ENCODE measurements around the gene CMTM8.

The CMTM8 gene

GRCh38 chr3:32280262-32280910 lies 41.9 kb downstream of the CMTM8 start:
- H3K9me3 ChIP-seq (ENCODE audit: insufficient read depth, low read length) = no peaks in the 10 kb centered on the region
- no peak overlapping the region for H3K27ac ChIP-seq (ENCODE audit: low read length)

GRCh38 chr3:32281570-32282106 lies 43.2 kb downstream of the CMTM8 start:
- no peak overlapping the region for H3K27ac ChIP-seq (ENCODE audit: low read length)
- H3K36me3 ChIP-seq (replicated peaks; ENCODE audit: low read depth, low read length) = no peaks in the 10 kb centered on the region
- H3K79me2 ChIP-seq (ENCODE audit: low read length) = no peaks in the 10 kb centered on the region
- no peaks in the 10 kb centered on the region for H3K27me3 ChIP-seq (ENCODE audit: low read depth, low read length)
- no peak overlapping the region for H3K4me3 ChIP-seq (ENCODE audit: low read length)
- no peaks in the 10 kb centered on the region for H3K9me3 ChIP-seq (ENCODE audit: insufficient read depth, low read length)
- H3K4me2 ChIP-seq (ENCODE audit: low read length) = no peak overlapping the region
- no peaks in the 10 kb centered on the region for H4K20me1 ChIP-seq (ENCODE audit: insufficient read depth, low read length)
- H3K9ac ChIP-seq (ENCODE audit: low read length) = no peak overlapping the region
- no peak for TF ChIP-seq EZH2phosphoT487 (IDR thresholded peaks at IDR 0.05; ENCODE audit: low read depth)
- TF ChIP-seq, protein P1, sequence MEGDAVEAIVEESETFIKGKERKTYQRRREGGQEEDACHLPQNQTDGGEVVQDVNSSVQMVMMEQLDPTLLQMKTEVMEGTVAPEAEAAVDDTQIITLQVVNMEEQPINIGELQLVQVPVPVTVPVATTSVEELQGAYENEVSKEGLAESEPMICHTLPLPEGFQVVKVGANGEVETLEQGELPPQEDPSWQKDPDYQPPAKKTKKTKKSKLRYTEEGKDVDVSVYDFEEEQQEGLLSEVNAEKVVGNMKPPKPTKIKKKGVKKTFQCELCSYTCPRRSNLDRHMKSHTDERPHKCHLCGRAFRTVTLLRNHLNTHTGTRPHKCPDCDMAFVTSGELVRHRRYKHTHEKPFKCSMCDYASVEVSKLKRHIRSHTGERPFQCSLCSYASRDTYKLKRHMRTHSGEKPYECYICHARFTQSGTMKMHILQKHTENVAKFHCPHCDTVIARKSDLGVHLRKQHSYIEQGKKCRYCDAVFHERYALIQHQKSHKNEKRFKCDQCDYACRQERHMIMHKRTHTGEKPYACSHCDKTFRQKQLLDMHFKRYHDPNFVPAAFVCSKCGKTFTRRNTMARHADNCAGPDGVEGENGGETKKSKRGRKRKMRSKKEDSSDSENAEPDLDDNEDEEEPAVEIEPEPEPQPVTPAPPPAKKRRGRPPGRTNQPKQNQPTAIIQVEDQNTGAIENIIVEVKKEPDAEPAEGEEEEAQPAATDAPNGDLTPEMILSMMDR (IDR thresholded peaks at IDR 0.05; ENCODE audit: low read depth, low read length) = no peak
- H2AFZ ChIP-seq (ENCODE audit: low read depth, low read length) = no peak overlapping the region
- H3K4me1 ChIP-seq (ENCODE audit: low read length) = no peaks in the 10 kb centered on the region

More at GRCh38 chr3:32280262-32280910, 41.9 kb downstream of the CMTM8 start:
- TF ChIP-seq, protein P1 (IDR thresholded peaks at IDR 0.05; ENCODE audit: low read depth, low read length) = no peak
- no peak for TF ChIP-seq EZH2phosphoT487 (IDR thresholded peaks at IDR 0.05; ENCODE audit: low read depth)
- Histone ChIP-seq H3K79me2 (ENCODE audit: low read length) (no peaks in the 10 kb centered on the region), H3K4me3 (ENCODE audit: low read length) (no peak overlapping the region), H2AFZ (ENCODE audit: low read depth, low read length) (no peak overlapping the region), H3K4me1 (ENCODE audit: low read length) (no peaks in the 10 kb centered on the region), H3K4me2 (ENCODE audit: low read length) (no peak overlapping the region), H3K36me3 (replicated peaks; ENCODE audit: low read depth, low read length) (no peaks in the 10 kb centered on the region), H3K27me3 (ENCODE audit: low read depth, low read length) (no peaks in the 10 kb centered on the region), H3K9ac (ENCODE audit: low read length) (no peak overlapping the region), H4K20me1 (ENCODE audit: insufficient read depth, low read length) (no peaks in the 10 kb centered on the region)

- no peak overlapping the region for H3K27ac ChIP-seq (ENCODE audit: low read length)
- H3K9ac ChIP-seq (ENCODE audit: low read length) = no peak overlapping the region
- H4K20me1 ChIP-seq (ENCODE audit: insufficient read depth, low read length) = no peaks in the 10 kb centered on the region
- no peak overlapping the region for H3K4me2 ChIP-seq (ENCODE audit: low read length)
- H2AFZ ChIP-seq (ENCODE audit: low read depth, low read length) = no peak overlapping the region
- H3K27me3 ChIP-seq (ENCODE audit: low read depth, low read length) = no peaks in the 10 kb centered on the region
- no peak overlapping the region for H3K4me3 ChIP-seq (ENCODE audit: low read length)
- TF ChIP-seq EZH2phosphoT487 (IDR thresholded peaks at IDR 0.05; ENCODE audit: low read depth) = no peak
- TF ChIP-seq, protein P1 (IDR thresholded peaks at IDR 0.05; ENCODE audit: low read depth, low read length) = no peak
- H3K79me2 ChIP-seq (ENCODE audit: low read length) = no peaks in the 10 kb centered on the region
- no peaks in the 10 kb centered on the region for H3K9me3 ChIP-seq (ENCODE audit: insufficient read depth, low read length)
- no peaks in the 10 kb centered on the region for H3K4me1 ChIP-seq (ENCODE audit: low read length)
- H3K36me3 ChIP-seq (replicated peaks; ENCODE audit: low read depth, low read length) = no peaks in the 10 kb centered on the region
These were observed 44.2 kb downstream of the CMTM8 start for GRCh38 chr3:32282578-32283154.

- Histone ChIP-seq H4K20me1 (ENCODE audit: insufficient read depth, low read length) (no peaks in the 10 kb centered on the region), H3K9ac (ENCODE audit: low read length) (no peak overlapping the region), H3K4me3 (ENCODE audit: low read length) (no peak overlapping the region), H3K27ac (ENCODE audit: low read length) (no peak overlapping the region), H3K27me3 (ENCODE audit: low read depth, low read length) (no peaks in the 10 kb centered on the region), H3K4me2 (ENCODE audit: low read length) (no peak overlapping the region), H3K4me1 (ENCODE audit: low read length) (no peaks in the 10 kb centered on the region), H3K36me3 (replicated peaks; ENCODE audit: low read depth, low read length) (no peaks in the 10 kb centered on the region), H3K9me3 (ENCODE audit: insufficient read depth, low read length) (no peaks in the 10 kb centered on the region), H2AFZ (ENCODE audit: low read depth, low read length) (no peak overlapping the region), H3K79me2 (ENCODE audit: low read length) (no peaks in the 10 kb centered on the region)
- TF ChIP-seq, protein P1 (IDR thresholded peaks at IDR 0.05; ENCODE audit: low read depth, low read length) = no peak
- no peak for TF ChIP-seq EZH2phosphoT487 (IDR thresholded peaks at IDR 0.05; ENCODE audit: low read depth)
These were observed 44.8 kb downstream of the CMTM8 start for GRCh38 chr3:32283304-32283703.

Data from OCI-LY3 (cell line).